ENCODE data around the gene SMTNL2.
"Not testable (repeated sequence)": the region's sequence is repeated elsewhere in the genome, so short reads cannot be mapped to it uniquely, and the experiment has no call there.

The SMTNL2 gene

DNA sequence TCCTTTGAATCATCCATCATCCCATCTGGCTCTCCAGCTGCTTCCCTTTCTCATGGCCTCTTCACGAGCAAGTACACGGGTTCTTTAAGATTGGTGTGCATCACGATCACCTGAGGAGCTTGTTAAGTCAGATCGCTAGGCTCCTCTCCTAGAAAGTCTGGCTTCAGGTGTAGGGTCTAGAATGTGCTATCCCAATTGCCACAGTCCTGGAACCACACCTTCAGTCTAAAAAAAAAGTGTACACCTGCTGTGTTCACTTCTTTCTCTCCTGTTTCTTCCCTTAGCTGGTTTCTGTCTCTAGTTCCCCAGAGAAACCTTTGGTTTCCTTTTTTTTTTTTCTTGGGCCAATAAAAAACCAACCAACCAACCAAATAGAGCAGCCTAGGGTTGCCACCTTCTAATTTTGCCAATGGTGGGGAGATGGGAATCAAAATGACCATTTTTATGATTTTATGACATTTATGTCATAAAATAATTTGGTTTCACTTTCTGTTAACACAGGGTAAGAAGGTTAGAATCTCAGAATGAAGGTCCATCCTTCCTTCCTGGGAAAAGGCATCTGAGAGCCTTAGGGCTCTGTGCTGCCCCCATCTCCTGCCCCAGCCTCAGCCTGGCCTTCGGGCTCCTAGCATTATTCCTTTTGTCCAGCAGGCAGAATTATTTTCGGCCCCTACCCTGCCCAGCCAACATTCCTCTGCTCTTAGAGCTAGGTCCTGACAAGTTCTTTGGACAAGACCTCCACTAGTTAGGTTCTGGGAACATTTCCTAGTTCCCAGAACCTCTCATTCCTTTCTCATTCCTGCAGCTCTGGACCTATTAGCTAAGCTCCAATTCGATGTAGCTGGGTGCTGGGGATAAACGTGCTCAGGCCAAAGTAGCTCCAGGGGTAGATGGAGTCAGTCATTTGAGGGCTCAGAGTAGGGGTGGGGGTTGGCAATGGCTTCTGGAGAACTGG, 22.0 kb upstream of the SMTNL2 start:
- no peak for DNase-seq

DNA sequence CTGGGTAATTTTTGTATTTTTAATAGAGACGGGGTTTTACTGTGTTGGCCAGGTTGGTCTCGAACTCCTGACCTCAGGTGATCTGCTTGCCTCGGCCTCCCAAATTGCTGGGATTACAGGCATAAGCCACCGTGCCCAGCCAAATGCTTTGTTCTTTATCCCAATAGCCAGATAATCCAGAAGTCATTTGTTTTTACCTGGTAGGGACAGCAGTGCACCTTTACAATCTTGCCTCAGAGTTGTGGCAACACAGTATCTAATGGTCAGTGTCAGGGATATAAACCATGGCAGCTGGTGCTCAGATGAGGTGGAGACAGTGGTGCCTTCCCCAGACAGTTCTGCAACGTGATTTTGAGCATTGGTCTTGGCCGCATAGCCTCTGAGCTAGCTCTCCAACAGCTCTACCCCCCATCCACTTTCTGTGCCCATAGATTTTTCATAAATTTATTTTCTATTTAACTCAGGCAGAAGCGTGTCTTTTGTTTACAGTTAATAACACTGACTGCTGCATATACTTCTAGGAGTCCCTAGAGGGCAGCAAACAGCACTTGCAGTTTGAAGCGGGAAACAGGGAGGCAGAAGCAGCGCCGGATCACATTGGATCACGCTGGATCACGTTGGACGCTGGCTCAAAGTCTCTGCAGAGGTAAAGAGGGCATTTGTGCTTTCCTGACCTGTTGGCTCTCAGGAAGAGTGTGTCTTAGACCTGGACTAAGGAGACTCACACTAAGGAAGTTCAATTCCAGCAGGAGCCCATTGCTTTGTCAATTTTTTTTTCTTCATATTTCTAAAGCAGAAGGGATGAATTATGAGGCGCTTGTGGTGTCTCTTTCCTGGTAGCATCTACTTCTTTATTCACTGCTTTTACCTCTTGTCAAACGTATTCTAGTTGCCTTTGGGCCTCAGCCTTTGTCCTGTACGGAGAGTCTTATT, 18.9 kb upstream of the SMTNL2 start:
- DNase-seq = peak; percentile 77

DNA sequence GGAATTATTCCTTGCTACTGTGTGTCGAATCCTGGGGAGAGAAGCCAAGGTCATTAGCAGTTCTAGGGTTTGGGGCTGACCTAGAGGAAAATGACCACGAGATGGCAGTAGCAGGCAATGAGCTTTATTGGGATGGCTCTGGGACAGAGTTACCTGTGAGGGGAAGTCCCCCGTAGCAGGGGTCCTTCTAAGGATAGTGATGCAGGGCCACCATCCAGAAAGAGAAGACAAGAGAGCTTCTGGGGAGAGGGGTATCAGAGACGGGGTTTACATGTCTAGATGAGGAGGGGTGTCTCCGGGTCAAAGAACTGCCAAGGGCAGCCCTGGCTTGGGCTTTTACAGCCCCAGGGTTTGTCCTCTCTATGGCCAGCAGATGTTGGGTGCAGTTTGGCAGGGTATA, 17.5 kb upstream of the SMTNL2 start:
- peak; percentile 74 for DNase-seq

DNA sequence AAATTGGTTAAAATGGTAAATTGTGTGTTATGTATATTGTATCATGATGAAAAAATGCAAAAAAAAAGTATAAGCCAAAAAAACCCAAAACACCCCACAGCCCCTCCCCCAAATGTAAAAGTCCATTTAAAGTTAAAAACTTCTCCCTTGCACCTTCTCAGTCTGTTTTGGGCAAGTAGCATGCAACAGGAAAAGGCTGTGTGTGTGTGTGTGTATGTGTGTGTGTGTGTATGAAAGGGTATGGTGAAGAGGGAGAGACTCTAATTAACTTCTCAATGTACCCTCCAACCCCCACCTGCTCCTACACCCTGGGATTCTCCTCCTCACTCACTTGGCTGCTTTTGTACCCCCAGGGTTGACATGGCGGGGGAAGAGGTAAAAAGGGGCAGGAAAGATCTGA, 14.7 kb upstream of the SMTNL2 start:
- no peak for DNase-seq

DNA sequence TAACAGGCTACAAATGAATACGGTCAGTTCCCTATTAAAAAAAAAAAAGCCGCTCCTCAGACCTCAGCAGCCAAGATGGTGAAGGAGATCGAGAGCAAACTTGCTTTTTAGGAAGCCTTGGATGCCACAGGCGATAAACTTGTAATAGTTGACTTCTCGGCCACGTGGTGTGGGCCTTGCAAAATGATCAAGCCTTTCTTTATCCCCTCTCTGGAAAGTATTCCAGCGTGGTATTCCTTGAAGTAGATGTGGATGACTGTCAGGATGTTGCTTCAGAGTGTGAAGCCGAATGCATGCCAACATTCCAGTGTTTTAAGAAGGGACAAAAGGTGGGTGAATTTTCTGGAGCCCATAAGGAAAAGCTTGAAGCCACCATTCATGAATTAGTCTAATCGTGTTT, 12.2 kb upstream of the SMTNL2 start:
- no peak for DNase-seq

DNA sequence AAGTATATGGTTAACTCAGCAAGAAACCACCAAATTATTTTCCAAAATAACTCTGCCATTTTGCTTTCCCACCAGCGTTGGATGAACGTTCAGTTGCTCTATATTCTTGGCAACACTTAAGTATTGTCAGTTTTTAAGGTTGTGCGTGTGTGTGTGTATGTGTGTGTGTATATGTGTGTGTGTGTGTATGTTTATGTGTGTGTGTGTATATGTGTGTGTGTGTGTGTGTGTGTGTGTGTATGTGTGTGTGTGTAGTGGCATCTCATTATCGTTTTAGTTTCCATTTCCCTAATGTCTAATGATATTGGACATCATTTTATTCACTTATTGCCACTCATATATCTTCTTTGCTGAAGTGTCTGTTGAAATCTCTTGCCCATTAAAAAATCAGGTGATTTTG, 11.2 kb upstream of the SMTNL2 start:
- no peak for DNase-seq

DNA sequence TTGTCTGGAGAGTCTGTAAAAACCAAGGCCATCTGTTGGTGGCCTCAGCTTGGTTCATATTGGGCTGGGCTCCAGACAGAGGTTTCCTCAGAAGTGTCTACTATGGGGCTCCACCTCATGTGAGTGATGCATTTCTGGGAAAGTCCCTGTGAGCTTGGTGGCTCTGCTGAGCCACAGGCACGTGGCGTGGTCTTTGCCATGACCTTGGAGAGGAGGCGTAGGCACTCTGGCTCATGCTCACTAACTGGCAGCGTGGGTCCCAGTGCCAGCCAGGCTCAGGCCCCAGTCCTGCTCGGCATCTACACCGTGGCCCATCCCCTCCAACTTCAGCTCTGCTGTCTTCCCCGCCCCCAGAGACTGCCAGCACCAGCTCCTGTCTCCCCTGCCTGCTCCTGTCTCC, 10.7 kb upstream of the SMTNL2 start:
- DNase-seq = no peak

DNA sequence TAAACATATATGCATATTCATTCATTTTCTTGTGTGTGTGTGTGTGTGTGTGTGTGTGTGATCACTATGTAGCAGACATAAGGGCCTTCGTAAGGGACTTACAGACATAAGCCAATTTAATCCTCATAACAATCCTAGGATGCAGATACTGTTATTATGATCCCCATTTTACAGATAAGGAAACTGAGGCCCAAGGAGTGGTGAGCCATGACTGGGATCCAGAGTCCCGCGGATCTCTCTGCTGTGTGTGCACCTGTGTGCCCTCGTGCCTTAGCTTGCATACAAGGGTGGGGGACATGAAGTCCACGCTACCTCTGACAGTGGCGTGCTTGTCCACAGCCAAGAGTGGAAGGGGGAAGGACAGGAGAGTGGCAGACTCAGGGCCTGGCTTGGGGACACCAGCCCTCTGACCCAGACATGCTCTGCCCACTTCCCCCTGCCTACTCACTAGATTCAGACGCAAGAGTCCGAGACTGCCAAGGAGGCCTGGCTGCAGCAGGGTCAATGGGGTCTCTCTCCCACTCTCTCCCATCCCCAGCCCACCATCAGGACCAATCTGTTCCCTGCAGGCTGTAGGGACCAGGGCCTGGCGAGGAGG, 9.8 kb upstream of the SMTNL2 start:
- DNase-seq = no peak

DNA sequence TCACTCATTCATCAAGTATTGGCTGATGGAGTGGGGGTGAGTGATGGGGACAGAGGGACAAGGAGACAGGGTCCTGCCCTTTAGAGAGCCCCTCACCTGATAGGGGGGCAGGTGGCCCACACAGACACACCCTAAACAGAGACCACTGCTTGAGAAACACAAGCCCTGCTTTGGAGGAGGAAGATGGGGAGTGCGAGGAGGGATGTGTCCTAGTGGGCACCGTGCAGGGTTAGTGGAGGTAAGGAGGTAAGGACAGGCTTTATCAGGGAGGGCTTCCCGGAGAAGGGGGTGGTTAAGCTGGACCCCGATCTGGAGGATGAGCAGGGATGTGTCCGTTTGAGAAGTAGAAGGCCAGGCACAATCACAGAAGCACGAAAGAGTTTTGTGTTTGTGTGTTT, 8.2 kb upstream of the SMTNL2 start:
- DNase-seq = no peak

DNA sequence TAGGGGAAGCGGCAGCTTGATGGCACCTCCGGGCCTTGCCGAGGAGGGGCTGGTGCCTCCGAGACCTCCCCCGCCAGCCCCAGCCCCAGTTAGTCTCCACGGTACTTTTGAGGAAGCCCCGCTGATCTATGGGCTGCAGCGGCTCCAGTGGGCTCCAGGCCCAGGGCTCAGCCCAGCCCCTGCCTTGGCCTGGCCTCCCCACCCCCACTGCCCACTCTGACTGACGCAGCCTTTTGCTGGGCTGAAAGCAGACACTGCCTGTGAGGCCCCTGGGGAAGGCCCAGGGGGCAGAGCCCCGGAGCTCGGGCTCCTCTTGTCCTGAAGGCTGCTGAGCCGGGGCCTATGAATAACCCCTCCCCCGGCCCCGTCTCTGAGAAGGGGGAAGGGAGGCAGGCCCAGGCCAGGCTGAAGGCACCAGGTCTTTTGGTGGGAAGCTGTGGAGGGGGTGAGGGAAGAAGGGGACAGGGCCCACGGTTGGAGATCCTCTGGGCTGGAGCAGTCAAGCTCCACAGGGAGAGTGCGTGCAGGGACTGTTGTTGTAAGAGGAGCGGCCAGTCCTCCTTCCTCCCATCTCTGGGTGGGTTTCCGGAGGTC, 7.5 kb upstream of the SMTNL2 start:
- no peak for DNase-seq

DNA sequence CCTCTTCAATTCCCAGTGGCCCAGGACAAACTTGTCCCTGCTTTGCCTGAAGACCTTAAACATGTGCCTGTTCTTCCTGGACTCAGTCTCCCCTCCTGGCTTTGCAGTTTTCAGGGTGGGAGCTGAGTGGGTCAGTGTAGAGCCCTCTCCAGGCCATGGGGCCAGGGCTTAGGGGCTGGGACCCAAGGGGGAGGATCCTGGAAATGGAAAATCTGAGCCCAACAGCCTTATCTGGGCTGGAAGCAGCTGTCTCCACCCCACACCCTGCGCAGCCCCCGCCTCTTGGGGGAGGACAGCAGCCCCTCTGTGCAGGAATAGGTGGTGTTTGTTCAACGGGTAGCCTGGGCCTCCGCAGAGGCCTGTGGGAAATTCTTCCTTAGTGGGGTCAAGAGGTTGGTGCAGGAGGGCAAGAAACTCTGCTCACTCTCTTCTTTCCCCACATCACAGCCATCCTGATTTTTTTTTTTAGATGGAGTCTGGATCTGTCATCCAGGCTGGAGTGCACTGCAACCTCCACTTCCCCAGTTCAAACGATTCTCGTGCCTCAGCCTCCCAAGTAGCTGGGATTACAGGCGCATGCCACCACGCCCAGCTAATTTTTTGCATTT, 6.8 kb upstream of the SMTNL2 start:
- DNase-seq = no peak

DNA sequence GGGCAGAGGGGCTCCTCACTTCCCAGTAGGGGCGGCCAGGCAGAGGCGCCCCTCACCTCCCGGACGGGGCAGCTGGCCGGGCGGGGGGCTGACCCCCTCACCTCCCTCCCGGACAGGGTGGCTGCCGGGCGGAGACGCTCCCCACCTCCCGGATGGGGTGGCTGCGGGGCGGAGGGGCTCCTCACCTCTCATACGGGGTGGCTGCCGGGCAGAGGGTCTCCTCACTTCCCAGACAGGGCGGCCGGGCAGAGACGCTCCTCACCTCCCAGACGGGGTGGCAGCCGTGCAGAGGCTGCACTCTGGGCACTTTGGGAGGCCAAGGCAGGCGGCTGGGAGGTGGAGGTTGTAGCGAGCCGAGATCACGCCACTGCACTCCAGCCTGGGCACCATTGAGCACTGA, 6.0 kb upstream of the SMTNL2 start:
- not testable (repeated sequence) for DNase-seq

DNA sequence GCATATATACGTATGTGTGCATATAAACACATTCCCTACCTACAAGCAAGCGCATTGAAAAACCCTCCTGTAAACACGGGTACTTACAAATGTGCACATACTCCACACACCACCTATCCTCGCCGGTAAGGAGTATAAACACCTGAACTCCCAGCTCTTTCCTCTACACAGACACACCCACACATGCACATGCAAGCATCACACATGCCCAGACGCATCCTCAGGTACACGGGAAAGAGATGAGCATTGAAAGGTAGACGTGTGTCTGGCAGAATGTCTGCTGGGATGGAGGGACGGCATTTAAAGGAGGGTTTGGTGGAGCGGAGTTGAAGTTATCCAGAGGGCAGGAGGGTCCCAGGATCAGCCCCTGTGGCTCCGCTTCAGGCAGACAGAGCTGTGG, 4.7 kb upstream of the SMTNL2 start:
- no peak for DNase-seq

DNA sequence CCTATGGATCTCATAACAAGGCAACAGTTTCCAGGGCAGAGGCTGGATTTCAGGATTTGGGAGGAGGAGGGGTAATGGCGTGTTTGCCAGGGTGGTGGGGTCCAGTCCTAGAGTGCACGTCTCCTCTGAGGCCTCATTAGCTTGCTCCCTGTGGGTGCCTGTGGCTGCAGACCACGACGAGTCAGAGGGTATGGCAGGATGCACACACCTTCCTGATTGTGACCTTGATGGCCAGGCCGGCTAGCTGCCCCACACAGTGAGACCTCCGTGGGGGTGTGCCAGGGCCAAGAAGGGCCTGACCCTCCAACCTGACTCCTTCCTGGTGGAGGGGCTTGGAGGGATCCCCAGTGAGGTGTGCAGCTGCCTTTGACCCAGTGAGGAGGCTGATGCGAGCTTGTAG, 4.0 kb upstream of the SMTNL2 start:
- no peak for DNase-seq

DNA sequence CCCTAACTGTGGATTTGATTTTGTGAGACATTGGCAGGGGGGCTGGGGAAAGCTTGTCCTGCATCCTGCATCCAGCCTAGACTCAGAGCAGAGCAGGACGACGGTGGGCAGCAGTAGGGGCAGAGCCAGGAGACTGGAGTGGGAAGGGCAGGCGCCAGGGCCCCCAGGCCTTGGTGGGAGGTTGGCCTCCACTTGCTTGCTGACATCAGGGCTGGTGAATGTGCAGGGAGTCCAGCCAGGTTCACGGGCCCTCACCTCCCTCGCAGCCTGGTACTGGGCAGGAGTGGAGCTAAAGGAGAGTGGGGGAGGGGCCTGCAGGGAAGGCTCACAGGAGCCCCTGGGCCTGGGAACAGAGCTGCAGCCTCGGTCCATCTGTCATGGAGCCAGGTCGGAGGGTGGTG, 2.2 kb upstream of the SMTNL2 start:
- no peak for DNase-seq

DNA sequence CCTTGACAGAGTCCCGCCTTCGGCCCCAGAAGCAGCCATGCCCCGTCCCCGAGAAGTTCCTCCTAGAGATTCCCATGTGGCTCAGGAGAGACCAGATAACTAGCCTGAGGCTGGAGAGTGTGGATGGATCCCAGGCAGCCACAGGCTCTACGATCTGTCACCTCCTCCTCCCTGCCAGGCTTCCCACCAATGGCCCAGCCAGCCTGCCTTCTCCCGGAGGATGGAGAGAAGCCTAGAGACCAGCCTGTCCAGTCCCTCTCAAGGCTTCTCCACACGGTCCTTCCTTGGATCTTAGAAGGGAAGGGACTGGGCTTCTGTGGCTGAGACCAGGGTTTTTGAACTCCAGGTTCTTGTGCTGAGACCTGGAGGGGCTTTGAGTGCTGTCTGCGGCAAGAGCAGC, 1.6 kb upstream of the SMTNL2 start:
- DNase-seq = no peak

DNA sequence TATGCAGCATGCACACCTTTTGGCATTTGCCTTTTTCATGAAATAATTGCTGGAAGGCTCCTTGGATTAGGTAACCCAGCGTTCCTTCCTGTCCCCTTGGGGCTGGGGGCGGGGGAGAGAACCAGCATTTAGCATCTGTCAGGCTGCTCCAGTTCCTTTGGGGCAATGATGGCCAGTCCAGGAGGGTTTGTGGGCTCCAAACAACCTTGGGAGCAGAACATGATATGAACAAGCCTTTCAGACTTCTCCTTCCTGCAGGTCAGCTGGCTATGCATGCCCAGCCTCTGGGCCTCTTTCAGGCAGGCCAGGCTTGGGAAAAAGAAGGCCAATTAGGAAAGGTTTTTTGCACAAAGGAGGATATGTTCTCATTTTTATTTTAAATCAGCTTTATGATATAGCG, 1.1 kb upstream of the SMTNL2 start:
- no peak for DNase-seq

DNA sequence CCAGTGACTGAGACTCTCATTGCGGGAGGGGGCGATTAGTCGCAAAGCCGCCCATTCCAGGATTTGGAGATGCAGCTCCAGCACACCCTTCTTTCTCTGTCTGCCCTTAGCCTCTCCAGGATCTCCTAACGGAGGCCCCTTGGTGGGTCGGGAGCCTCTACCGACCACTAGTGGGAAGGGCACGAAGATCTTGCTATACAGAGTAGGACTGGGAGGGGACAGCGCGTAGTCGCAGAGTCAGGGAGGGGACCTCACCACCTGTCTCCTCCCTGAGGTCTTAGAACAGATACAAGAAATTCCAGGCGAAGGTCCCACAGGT, 588 bp upstream of the SMTNL2 start:
- DNase-seq = peak; percentile 34

DNA sequence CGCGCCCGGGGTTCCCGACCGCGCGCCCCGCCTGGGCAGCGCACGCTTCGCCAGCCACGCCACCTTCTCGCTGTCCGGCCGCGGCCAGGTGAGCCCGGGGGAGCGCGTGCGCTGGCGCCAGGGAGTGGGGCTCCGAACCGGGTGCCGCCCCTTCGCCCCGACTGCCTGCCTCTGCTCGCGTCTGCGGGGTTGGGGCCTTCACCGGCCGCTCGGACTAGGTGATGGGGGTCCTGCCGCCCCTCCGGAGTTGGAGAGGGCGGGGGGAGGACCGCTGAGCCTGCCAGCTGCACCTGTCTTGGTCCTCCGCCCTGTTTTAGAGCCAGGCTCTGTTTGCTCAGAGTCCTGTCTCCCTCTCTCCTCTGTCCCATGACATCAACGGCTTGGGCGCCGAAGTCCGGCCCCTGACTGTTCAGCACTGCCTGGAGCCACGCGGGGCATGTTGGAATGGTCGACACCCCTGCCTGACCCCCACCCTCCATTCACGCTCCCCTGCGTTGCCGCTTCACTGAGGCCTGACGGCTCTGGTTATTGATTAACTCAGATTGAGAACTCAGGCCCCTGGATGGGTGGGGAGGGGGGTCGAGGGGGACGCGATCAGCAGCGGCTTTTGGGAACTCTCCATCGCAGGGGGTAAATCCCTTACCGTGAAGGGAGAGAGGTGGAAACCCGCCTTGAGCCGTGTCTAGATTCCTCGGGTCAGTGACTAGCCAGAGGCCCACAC, 748 bp downstream of the SMTNL2 start:
- no peak for DNase-seq

DNA sequence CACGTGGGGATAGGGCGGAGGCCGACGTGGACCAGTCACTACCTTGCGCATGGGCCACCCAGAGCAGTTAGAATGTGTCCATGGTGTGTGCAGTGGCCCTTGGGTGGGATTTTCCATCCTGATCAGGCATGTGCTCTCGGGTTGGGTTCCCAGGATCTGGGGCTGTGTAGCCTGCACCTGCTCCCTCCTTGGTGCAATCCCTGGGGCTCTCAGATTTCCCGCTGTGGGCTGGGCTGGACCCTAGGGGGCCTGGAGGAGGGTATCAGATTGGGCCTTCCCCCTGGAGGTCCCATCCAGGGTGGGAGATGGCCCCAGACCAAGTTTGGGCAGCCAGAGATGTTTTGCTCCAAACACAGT, 1.3 kb downstream of the SMTNL2 start:
- DNase-seq = no peak

DNA sequence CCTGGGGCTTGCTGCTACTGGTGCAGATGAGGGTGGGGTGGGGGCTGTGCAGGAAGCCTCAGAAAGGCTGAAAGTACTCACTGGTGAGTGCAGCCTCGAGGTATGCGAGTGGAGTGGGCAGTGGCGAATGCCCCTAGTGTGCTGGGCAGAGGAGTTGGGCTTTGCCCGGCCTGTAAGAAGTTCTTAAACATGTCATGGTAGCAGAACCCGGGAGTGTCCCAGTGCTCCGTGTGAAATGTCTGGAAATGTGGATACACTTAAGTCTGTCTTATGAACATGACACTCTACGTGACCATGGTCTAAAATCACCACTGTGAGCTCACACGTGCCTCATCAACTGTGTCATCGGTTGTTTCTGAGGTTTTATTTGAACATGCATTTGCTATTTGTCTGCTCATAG, 1.7 kb downstream of the SMTNL2 start:
- no peak for DNase-seq

DNA sequence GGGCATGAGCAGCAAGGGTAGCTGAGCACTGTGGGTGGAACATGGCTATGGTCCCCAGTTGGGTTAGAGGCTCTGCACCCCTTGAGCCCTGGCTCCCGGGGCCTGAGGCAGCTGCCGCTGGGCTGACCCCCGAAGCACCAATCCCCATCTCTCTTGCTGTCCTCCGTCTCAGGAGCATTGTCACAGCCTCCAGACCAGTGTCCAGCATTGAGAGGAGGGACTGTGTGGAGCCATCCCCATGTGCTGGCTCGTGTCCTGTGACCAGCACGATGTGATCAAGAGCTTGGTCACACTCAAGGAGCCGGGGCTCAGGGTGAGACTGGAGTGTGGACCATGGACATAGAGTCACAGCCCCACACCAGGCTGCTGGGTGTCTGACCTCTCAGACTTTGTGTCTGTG, 2.9 kb downstream of the SMTNL2 start:
- no peak for DNase-seq

All from NCI-H1105 (cell line).